OCI-LY1 (cell line): Measurements from ENCODE around the gene KRABD2.

Source experiments
- CTCF ChIP-seq: fragments of 200-600 bp; sonication (generic), shearing (Covaris generic); IDR thresholded peaks from 2 replicates; pipeline ENCODE4 v1.5.1; 2017; ENCODE audit warnings: mild to moderate bottlenecking, antibody characterized with exemption, low read length, moderate library complexity, mixed read lengths
- EZH2 ChIP-seq: fragments of 200-600 bp; sonication (generic), shearing (Covaris generic); IDR thresholded peaks from 2 replicates; pipeline ENCODE4 v1.8.0; 2017; ENCODE audit warnings: borderline replicate concordance, mixed run types, mild to moderate bottlenecking, antibody characterized with exemption, low read length, moderate library complexity, mixed read lengths

- TF ChIP-seq CTCF (no peak), EZH2 (no peak)
Measured at GRCh38 chr17:8391711-8392110, 15.2 kb upstream of the KRABD2 start.
